Left cardiac atrium (tissue), 4 donors: ENCODE data around the gene NFX1. TPM values are rescaled to one million over a fixed set of nuclear protein-coding genes. Genes with fewer than 3 reads are reported as not detected.
A peak's percentile ranks its signal among the peaks of the same experiment; 100 is the strongest.
"Not testable (repeated sequence)": the region's sequence is repeated elsewhere in the genome, so short reads cannot be mapped to it uniquely, and the experiment has no call there.

ENCODE experiments used
- ATAC-seq, 2 donors: fragments of 200-7000 bp; cut with Tn5 transposase; one replicate each; pipeline ENCODE4 v1.9.1; 2020; ENCODE audit warnings: mild to moderate bottlenecking in 2 of 2, moderate library complexity in 2 of 2
- DNase-seq: peaks from one replicate; pipeline ENCODE4 v3.0.0-alpha.2; 2020
- intact Hi-C, 2 donors: fragments of 100-400 bp; cut with DNase I; formaldehyde crosslinking; loops; one replicate each; pipeline versions ENCODE4 v1.14.1 to v1.15.1; 2022 to 2023
- total RNA-seq, 2 donors: library from RNA; stranded (reverse); fragmentation: NEBNext Ultra II Directional; extraction: Animal tissue kit (Norgen Biotek cat#: 25700); gene quantifications; one replicate each; pipeline ENCODE4 v1.2.1, GENCODE V29; 2021
- donor health status: DM: no; HTN: yes; CAD: no.
- donor health status: DM: no; HTN: yes; CAD: no; lungs with severe emphysema.
- donor health status: DM: yes; HTN: yes; CAD: no.
- donor health status: Dilated cardiomyopathy.

Gene NFX1
- total RNA-seq, 2 donors from 2014 or later = 23.0 to 35.4 TPM

- intact Hi-C loops = no loop called here
- DNase-seq = no peak
- no peak for ATAC-seq
Observed at GRCh38 chr9:33341182-33341581, 50.9 kb downstream of the NFX1 start.

GRCh38 chr9:33344145-33344544, 53.8 kb downstream of the NFX1 start:
- ATAC-seq (no peak), DNase-seq (no peak)
- intact Hi-C loops = no loop called here

GRCh38 chr9:33346564-33346963, 56.2 kb downstream of the NFX1 start:
- ATAC-seq (no peak), DNase-seq (no peak)
- intact Hi-C loops = no loop called here

DNA sequence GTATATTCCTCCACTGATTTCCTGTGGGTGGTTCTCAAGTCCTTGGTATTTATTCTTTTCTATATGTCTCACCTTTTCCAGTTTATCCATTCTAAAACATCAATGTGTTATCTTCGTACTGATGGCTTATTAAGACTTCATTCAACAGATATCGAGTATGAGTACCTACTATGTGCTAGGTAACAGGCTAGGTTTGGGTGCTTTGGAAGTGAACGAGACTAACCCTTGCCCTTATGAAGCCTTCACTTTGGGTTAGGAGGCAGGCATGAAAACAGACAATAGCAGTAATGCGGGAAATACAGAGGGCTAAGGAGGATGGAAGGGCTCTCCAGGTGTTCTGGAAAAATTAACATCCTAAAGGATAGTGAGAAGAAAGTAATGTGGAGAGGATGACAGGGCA, 58.7 kb downstream of the NFX1 start:
- ATAC-seq (no peak), DNase-seq (no peak)
- intact Hi-C loops = no loop called here

- ATAC-seq (no peak), DNase-seq (no peak)
- intact Hi-C loops = no loop called here
Observed at GRCh38 chr9:33349743-33350142, 59.4 kb downstream of the NFX1 start.

DNA sequence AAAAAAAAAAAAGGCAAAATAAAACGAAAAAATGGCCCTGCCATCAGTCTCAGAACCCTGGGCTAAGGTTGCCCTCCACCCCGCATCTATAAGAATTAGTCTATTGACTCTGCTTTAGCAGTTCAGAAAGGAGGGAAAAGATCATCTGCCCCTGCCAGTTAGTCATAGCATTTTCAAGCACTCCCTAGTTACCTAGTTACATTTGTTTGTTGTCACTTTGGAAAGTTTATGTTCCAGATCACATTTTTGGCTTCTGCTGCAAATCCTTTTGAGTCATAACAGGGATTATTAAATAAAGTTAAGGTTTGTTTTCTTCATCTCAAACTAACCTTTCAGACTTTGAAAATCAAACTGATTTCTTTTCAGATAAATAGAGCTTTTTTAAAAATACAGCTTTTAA, 60.0 kb downstream of the NFX1 start:
- ATAC-seq (peak in 1 of 2 donors; percentile 71), DNase-seq (no peak)
- intact Hi-C loops = no loop called here

DNA sequence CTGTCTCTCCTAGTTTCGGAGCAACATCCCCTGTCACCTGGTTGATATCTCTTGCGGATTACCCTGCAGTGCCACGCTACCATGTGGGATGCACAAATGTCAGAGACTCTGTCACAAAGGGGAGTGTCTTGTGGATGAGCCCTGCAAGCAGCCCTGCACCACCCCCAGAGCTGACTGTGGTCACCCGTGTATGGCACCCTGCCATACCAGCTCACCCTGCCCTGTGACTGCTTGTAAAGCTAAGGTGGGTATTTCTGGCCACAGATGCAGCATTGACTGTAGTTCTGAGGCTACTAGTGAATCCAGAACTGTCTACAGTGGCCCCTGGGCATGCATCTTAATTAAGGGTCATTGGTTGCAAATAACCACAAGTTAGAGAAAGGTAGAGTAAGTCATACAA, 61.2 kb downstream of the NFX1 start:
- intact Hi-C loops = no loop called here
- peak in 1 of 2 donors; percentile 13 for ATAC-seq
- DNase-seq = no peak

DNA sequence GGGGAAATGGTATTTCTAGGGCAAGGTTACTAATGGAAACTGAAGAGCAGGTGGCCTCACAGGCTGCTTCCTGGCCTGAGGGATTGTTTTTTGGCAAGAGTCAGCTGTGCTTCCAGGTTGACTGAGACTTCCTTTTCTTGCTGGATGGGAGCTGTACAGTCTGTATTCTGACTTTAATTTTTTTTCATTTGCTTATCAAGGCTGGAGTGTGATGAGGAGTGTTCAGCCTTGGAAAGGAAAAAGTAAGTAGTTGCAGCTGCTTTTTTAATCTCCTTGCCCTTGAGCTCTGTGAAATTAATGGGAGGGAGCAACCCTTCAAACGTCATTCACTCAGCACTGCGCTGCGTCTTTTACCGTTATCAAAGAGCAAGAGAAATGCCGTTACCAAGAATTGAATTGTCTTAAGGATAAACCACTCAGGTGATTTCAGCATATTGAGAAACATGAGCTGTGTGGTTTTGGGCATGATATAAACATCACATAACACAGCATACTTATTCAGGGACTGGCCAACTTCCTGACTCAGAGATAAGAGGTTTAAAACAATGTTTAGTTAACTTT, 64.4 kb downstream of the NFX1 start:
- intact Hi-C loops = no loop called here
- ATAC-seq = peak; percentile 77 to 80

GRCh38 chr9:33355933-33356332, 65.6 kb downstream of the NFX1 start:
- ATAC-seq (no peak), DNase-seq (no peak)
- intact Hi-C loops = no loop called here

More for the DNA sequence above, 64.4 kb downstream of the NFX1 start:
- no peak for DNase-seq

DNA sequence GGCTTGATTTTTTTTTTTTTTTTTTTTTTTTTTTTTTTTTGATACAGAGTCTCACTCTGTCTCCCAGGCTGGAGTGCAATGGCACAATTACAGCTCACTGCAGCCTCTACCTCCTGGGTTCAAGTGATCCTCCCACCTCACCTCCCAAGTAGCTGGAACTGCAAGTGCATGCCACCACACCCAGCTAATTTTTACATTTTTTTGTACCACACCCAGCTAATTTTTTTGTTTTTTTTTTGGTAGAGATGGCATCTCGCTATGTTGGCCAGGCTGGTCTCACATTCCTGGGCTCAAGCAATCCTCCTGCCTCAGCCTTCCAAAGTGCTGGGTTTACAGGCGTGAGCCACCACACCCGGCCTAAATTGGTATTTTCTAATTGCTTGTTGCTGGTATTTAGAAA, 68.3 kb downstream of the NFX1 start:
- intact Hi-C loops, ATAC-seq, DNase-seq: not testable (repeated sequence)

DNA sequence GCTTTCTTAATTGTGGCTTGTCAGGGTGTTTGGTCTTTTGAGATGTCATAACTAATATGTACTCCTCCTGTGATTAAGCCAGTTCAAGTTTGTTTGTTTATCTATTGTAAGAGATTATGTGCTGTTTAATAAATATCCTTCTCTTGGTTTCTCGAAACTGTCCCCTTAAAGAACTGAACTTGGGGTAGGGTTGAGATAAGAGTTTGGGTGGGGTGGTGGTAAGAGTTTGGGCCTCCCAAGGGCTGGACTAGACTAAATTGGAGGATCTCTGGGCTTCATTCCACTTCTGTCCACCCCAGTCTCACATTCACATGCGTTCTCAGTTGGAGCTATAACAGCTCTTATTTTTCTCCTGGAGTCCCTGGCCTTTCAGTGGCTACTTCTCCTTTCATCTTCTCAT, 73.8 kb downstream of the NFX1 start:
- intact Hi-C loops = no loop called here
- DNase-seq = no peak
- ATAC-seq = no peak

DNA sequence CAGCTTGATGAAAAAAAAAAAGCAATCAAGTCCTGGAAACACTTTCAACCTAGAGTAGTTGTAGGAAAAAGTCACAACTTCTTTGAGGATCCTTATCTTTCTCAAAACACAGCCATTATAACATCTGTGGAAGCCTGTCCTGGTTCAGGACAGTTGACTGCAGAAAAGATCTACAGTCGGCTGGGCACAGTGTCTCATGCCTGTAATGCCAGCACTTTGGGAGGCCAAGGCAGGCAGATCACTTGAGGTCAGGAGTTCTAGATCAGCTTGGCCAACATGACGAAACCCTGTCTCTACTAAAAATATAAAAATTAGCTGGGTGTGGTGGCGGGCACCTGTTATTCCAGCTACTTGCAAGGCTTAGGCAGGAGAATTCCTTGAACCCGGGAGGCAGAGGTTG, 74.5 kb downstream of the NFX1 start:
- intact Hi-C loops, ATAC-seq: not testable (repeated sequence)

GRCh38 chr9:33366979-33367480, 76.7 kb downstream of the NFX1 start:
- DNase-seq = no peak
- intact Hi-C loops = no loop called here
- ATAC-seq = no peak

More for the DNA sequence above, 74.5 kb downstream of the NFX1 start:
- not testable (repeated sequence) for DNase-seq

DNA sequence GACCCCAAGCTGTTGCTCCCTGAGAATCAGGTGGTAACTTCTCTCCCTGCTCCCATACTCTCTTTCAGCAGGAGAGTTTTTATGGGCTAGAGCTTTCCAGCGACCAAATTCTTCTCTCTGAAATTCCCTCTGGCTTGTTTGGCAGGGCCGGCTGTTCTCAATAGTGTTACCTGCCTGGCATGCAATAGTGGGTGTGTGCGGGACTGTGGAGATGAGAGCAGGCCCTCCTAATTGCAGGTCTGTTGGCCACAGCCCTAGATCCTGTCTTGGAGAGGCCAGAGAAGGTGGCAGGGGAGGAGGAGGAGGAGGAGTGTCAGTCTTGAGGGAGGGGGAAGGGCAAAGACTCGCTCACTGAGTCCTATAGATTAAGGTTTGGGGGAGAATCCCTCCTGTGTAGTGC, 82.6 kb downstream of the NFX1 start:
- DNase-seq = no peak
- no peak for ATAC-seq
- intact Hi-C loops = loop anchor here in 1 of 2 donors (5.0 to 10.0 kb wide), 2 partner anchors 44 to 72 kb away; partner anchors contain the start of gene AQP3

DNA sequence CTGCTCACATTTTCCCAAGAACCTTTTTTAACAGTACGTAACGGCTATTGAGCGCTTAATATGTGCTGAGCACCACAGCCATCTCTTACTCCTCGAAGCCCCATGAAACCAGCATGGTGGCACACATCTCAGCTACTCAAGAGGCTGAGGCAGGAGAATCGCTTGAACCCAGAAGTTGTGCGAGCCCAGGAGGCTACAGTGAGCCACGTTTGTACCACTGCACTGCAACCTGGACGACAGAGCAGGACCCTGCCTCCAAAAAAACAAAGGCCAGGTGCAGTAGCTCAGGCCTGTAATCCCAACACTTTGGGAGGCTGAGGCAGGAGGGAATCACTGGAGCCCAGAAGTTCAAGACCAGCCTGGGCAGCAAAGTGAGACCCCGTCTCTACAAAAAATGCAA, 83.9 kb downstream of the NFX1 start:
- intact Hi-C loops = loop anchor here in 1 of 2 donors (5.0 to 10.0 kb wide), 2 partner anchors 43 to 71 kb away; partner anchors contain the start of gene AQP3
- DNase-seq (no peak), ATAC-seq (no peak)

- intact Hi-C loops = loop anchor here (1.0 to 10.0 kb wide), 3 partner anchors 41 to 70 kb away; partner anchors contain the start of gene AQP3 (in 1 of the 2)
- DNase-seq = peak; percentile 81
- ATAC-seq = peak; percentile 72 to 87
Observed at GRCh38 chr9:33374634-33375237, 84.4 kb downstream of the NFX1 start.

- ATAC-seq (peak; percentile 13 to 32), DNase-seq (no peak)
- intact Hi-C loops = loop anchor here (1.0 to 10.0 kb wide), 2 partner anchors 40 to 69 kb away; partner anchors contain the start of gene AQP3 (in 1 of the 2)
Observed at GRCh38 chr9:33375238-33375840, 85.0 kb downstream of the NFX1 start.

DNA sequence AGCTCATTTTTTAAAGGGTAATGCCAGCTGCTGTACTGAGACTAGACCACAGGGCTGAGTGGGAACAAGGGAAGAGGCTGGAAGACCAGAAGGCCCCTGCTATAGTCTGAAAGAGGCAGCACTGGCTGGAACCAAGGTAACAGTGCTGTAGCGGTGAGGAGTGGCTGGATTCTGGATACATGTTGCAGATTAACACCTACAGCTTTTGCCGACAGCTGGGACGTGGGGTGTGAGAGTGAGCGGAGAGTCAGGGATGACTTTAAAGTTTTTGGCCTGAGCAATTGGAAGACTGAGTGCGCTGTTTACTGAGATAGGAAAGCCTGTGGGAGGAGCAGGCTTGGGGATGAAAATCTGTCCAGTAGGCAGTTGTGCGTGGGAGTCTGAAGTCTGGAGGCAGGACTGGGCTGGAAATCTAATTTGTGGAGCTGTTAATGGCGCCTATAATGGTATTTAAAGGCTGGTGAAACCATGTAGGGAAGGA, 85.6 kb downstream of the NFX1 start:
- DNase-seq (no peak), ATAC-seq (peak; percentile 27 to 78)
- intact Hi-C loops = loop anchor here (1.0 to 10.0 kb wide), 2 partner anchors 39 to 69 kb away; partner anchors contain the start of gene AQP3 (in 1 of the 2)

DNA sequence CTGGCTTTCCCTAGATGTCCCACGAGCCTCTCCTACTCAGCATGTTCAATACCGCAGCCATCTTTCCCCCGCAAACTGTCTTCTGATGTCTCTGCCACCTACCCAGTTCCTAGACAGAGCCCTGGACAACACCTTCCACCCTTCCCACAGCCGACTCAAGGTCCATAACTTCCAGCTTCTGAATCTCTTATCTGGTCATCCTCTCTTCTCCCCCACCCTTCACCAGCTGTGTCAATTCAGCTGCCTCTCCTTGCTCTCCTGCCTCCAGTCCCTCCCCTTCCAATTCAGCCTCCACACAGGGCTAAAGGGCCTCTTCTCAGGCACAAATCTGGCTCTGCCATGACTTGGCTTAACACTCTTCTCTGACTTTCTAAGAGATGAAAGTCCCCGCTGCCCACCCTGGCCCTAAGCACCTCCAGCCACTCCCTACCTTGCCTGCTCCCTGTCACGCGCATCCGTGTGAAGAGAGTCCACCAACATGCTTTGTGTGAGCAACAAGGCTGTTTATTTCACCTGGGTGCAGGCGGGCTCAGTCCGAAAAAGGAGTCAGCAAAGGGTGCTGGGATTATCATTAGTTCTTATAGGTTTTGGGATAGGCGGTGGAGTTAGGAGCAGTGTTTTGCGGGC, 86.9 kb downstream of the NFX1 start:
- ATAC-seq (no peak), DNase-seq (no peak)
- intact Hi-C loops = loop anchor here in 1 of 2 donors (10.0 kb wide), 1 partner anchor 68 kb away; the partner anchor contains the start of gene AQP3
